Measurements from ENCODE around the gene MAGEF1.

DNA sequence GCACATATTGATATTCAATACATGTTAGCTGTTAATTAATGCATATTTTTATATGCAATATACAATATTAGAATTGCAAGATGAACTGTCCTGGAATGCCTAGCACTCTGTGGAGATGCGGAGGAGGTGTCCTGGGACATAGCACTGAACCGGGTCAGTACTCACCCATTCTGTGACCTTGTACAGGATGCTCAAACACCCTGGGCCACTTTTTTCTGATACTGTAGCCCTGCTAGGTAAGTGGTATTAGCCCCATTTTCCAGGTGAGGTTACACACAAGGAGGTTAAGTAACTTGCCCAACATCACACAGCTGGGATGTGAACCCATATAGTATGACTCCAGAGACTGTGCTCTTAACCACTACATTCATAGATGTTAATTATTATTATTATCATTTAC lies 1.7 kb upstream of the MAGEF1 start:
- TF ChIP-seq ZNF217 (IDR thresholded peaks at IDR 0.05) (no peak), RAD21 (IDR thresholded peaks at IDR 0.05; ENCODE audit: insufficient read depth, low read depth, low read length) (no peak), POLR2AphosphoS5 (IDR thresholded peaks at IDR 0.05; ENCODE audit: low read length) (no peak), ETV6 (conservative IDR thresholded peaks at IDR 0.05 in 1 of 2, IDR thresholded peaks at IDR 0.05 in 1 of 2; ENCODE audit: borderline replicate concordance in 1 of 2, low read depth in 1 of 2) (no peak), NKRF (conservative IDR thresholded peaks at IDR 0.05) (no peak), POLR2A (IDR thresholded peaks at IDR 0.05; ENCODE audit: low read depth, low read length) (no peak), EZH2 (IDR thresholded peaks at IDR 0.05; ENCODE audit: borderline replicate concordance, control insufficient read depth, low read depth, low read length) (no peak), JUND (IDR thresholded peaks at IDR 0.05; ENCODE audit: low read depth, low read length) (no peak)
- TF ChIP-seq, protein P1, sequence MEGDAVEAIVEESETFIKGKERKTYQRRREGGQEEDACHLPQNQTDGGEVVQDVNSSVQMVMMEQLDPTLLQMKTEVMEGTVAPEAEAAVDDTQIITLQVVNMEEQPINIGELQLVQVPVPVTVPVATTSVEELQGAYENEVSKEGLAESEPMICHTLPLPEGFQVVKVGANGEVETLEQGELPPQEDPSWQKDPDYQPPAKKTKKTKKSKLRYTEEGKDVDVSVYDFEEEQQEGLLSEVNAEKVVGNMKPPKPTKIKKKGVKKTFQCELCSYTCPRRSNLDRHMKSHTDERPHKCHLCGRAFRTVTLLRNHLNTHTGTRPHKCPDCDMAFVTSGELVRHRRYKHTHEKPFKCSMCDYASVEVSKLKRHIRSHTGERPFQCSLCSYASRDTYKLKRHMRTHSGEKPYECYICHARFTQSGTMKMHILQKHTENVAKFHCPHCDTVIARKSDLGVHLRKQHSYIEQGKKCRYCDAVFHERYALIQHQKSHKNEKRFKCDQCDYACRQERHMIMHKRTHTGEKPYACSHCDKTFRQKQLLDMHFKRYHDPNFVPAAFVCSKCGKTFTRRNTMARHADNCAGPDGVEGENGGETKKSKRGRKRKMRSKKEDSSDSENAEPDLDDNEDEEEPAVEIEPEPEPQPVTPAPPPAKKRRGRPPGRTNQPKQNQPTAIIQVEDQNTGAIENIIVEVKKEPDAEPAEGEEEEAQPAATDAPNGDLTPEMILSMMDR (IDR thresholded peaks at IDR 0.05 in 2 of 3, conservative IDR thresholded peaks at IDR 0.05 in 1 of 3; ENCODE audit: control insufficient read depth in 2 of 3, extremely low read depth in 1 of 3, insufficient read depth in 1 of 3, low read depth in 3 of 3, low read length in 3 of 3), result no peak
- TF ChIP-seq, protein P2, sequence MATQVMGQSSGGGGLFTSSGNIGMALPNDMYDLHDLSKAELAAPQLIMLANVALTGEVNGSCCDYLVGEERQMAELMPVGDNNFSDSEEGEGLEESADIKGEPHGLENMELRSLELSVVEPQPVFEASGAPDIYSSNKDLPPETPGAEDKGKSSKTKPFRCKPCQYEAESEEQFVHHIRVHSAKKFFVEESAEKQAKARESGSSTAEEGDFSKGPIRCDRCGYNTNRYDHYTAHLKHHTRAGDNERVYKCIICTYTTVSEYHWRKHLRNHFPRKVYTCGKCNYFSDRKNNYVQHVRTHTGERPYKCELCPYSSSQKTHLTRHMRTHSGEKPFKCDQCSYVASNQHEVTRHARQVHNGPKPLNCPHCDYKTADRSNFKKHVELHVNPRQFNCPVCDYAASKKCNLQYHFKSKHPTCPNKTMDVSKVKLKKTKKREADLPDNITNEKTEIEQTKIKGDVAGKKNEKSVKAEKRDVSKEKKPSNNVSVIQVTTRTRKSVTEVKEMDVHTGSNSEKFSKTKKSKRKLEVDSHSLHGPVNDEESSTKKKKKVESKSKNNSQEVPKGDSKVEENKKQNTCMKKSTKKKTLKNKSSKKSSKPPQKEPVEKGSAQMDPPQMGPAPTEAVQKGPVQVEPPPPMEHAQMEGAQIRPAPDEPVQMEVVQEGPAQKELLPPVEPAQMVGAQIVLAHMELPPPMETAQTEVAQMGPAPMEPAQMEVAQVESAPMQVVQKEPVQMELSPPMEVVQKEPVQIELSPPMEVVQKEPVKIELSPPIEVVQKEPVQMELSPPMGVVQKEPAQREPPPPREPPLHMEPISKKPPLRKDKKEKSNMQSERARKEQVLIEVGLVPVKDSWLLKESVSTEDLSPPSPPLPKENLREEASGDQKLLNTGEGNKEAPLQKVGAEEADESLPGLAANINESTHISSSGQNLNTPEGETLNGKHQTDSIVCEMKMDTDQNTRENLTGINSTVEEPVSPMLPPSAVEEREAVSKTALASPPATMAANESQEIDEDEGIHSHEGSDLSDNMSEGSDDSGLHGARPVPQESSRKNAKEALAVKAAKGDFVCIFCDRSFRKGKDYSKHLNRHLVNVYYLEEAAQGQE (IDR thresholded peaks at IDR 0.05; ENCODE audit: low read depth, low read length), result no peak

Data from GM12878 (cell line).